GM21528 (cell line): Measurements from ENCODE around the gene GGACT.
"Not testable (repeated sequence)": the region's sequence is repeated elsewhere in the genome, so short reads cannot be mapped to it uniquely, and the experiment has no call there.

ENCODE experiments used
- ATAC-seq: cut with Tn5 transposase; IDR thresholded peaks from one replicate; pipeline ENCODE4 v1.9.1; 2021; ENCODE audit warnings: mild to moderate bottlenecking, moderate library complexity; ENCODE audit not compliant: unreplicated experiment, low FRiP score

GGACT gene

GRCh38 chr13:100533588-100534041, 55.0 kb downstream of the GGACT start:
- ATAC-seq: no peak

- ATAC-seq: no peak
Measured at GRCh38 chr13:100532836-100533435, 55.7 kb downstream of the GGACT start.

GRCh38 chr13:100532090-100532766, 56.4 kb downstream of the GGACT start:
- ATAC-seq: no peak

DNA sequence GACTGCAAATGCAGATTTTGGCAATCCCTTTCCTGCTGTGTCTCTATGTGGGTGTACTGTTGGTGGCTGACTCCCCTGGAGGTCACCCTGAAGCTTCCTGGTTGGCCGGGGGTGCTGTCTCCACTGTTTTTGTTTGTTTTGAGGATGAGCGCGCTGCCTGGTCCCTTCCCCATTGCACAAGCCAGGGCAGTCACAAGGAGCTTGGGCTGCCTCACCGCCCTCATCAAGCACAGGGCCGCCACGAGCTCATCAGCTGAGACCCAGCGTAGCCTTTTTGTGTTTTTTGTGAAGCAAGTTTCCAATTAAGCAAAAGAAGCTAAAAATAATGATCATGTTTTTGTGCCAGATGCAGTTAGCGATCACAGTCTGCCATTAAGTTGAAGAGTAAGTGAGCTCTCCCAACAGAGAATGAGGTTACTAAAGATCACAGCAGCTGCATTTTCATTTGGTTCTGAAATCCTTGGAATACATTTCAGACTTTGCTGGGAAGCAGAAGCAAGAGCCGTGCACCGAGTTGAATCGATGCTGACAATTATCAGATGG, 57.8 kb downstream of the GGACT start:
- no peak for ATAC-seq

GRCh38 chr13:100529666-100530377, 58.8 kb downstream of the GGACT start:
- no peak for ATAC-seq

DNA sequence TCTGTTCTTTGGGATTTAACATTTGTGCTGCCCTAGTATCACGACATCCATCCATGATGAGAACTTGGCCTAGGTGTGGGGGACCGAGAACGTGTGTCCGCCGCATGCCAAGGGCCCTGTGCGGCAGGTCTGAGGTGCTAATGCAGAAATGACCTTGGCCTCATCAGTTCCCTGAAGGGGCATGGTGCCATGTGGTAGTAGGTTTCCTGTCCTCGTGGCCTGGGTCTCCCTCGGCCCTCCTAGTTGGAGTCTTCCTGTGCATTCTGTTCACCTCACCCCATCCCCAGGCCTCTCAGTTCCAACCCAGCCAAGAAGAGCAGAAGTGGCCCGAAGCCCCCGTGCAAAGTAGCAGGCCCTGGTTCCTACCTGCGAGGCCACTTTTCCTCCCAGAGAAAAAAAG, 59.8 kb downstream of the GGACT start:
- no peak for ATAC-seq

GRCh38 chr13:100528353-100528752, 60.2 kb downstream of the GGACT start:
- no peak for ATAC-seq

GRCh38 chr13:100527644-100528043, 60.9 kb downstream of the GGACT start:
- ATAC-seq: no peak

DNA sequence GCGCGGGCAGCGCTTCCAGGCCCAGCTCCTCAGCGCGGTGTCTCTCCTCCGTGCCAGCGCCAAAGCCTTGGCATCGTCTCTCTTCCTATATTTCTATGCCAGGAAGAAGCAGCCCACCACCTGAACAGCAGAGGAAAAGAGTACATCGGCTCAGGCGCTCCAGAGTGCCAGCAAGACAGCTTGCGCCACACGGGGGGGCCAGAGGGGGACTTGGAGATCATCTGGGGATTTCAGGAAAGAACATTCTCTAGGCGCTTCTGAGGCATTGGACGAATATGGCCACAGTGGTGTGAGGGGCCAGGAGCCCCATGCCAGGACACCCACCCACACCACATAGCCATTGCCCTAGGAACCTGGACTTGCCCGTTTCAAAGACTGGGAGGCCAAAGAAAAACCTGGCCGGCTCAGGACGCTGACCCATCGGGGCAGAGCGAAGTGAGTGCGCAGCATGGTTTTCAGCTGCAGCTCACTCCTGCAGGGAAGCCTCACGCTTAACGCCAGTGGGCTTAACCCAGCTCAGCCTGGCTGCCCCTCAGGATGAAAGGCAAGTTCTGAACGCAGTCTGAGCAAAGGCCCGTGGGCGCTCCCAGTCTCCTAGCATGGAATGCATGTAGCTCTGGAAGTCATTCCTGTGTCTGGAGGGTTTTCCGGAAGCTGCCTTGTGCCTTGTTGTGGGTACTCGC, 62.1 kb downstream of the GGACT start:
- ATAC-seq: no peak

- ATAC-seq: no peak
Measured at GRCh38 chr13:100525453-100526317, 62.9 kb downstream of the GGACT start.

- not testable (repeated sequence) for ATAC-seq
Measured at GRCh38 chr13:100524688-100525087, 63.9 kb downstream of the GGACT start.

DNA sequence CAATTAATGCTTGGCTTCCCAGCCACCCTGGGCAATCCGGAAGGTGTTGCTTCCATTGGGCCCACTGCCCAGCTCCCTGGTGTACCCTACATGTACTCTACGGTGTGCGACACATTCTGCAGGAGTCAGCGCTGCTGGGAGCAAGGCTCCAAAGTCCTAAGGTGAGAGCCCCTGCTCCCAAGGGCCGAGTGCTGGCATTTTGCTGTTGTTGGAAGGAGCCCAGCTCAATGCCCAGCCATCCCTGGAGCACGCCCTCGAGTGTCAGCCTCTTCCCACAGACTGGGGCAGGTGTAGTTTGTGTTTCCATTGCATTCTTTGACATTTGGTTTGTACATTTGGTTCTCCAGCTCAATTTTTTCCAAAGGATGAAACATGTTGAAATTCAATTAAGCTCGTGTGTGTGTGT, 64.6 kb downstream of the GGACT start:
- ATAC-seq: no peak

GRCh38 chr13:100523411-100523810, 65.2 kb downstream of the GGACT start:
- ATAC-seq: no peak

DNA sequence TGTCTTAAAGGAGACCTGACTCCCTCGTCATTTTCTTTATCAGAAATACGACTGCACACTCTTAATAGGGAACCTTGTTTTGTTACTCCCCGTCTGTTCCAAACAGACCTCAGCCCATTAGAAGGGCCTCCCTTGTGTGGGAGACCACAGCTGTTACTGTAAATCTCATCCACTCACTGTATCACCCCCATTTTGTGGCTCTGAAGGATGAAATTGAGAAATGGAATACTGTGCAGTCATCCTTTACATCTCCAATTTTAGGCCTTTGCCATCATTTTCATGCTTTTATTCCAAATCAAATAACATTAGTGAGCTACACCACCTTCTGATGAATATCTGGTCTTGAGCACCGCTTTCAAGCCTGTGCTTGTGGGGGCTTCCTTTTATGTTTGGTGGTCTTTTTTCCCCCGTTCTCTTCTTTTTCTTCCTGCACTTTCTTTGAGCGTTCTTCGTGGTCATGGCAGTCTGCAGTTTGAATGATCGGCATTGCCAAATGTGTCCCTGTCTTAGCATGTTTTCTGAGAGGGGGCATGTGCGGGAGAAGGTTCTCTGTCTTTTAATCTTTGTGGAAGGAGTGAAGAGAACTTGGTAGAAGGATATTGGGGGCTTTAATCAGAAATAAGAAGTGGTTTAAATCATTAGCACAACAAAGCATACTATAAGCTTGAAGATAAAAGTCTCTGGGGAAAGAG, 65.8 kb downstream of the GGACT start:
- ATAC-seq: no peak

- no peak for ATAC-seq
Measured at GRCh38 chr13:100521851-100522617, 66.6 kb downstream of the GGACT start.

DNA sequence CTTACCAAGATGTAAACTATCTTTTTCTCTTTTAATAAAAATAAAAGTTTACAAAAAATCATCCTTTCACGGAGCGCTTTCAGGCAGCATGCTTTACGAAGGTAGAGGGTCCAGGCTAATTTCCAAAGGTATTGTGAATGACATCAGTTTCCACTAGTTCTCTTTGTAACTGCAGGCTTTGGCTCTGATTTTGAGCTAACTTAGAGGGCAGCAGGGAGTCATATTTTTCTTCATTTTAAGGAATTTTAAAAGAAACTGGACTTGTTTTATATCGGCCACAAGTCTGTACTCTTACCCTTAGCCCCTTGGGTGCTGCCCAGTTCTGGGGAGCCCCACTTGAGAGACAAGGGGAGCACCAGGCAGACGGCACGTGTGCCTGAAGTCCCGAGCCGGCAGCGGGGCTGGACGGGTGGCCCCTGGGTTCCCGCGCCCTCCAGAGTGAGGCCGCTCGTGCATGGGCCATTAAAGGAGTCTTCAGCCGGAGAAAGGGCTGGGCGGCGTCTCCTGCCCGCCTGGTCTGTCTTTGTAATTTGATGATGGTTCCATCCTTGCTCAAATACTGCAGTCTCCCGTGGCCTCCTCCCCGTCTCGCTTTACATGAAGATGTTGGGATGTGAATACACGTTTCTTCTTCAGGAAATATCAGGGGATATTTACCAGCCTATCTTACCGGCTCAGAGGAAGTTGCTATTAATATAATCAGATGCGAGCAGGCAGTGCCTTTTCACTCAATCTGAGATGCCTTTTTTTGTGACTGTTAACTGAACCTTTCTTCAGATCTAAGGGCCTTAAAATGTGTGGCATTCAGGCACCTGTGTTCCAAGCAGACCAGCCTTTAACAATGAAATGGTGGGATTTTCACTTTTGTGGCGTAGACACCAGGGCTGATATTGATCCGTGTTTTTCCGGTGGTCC, 67.4 kb downstream of the GGACT start:
- ATAC-seq: no peak

DNA sequence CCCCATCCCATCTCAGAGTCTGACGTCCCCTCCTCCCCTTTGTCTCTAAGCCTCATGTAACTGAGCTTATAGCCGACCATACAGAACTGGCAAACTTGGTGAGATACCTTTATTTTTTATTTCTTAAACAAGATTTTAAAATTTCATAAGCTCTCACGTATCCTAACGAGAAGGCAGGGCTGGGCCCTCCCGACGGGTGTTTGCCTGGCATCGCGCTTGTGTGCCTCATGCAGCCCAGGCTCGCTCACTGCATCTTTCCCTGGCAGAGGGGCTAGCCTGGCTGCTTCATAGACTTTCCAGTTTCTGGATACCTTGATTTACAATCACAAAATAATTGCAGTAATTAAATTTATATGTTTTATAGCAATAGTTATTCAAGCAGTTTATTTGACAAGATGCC, 69.0 kb downstream of the GGACT start:
- ATAC-seq: no peak
